HG02973 (cell line): ENCODE results near the gene KIRREL3.
"Not testable (repeated sequence)": the region's sequence is repeated elsewhere in the genome, so short reads cannot be mapped to it uniquely, and the experiment has no call there.

Experiments used
- ATAC-seq: cut with Tn5 transposase; IDR thresholded peaks from one replicate; pipeline ENCODE4 v1.9.1; 2021; ENCODE audit warnings: moderate library complexity; ENCODE audit not compliant: unreplicated experiment

Gene KIRREL3

GRCh38 chr11:126398296-126398695 lies 602.3 kb downstream of the KIRREL3 start:
- no peak for ATAC-seq

GRCh38 chr11:126396965-126397364 lies 603.6 kb downstream of the KIRREL3 start:
- no peak for ATAC-seq

- ATAC-seq = not testable (repeated sequence)
Measured at GRCh38 chr11:126396266-126396665, 604.3 kb downstream of the KIRREL3 start.

GRCh38 chr11:126395784-126396183 lies 604.8 kb downstream of the KIRREL3 start:
- ATAC-seq = not testable (repeated sequence)

- ATAC-seq = not testable (repeated sequence)
Measured at GRCh38 chr11:126394634-126395072, 605.9 kb downstream of the KIRREL3 start.

GRCh38 chr11:126394036-126394435 lies 606.5 kb downstream of the KIRREL3 start:
- ATAC-seq = no peak

GRCh38 chr11:126393143-126393542 lies 607.4 kb downstream of the KIRREL3 start:
- no peak for ATAC-seq

- peak; percentile 14 for ATAC-seq
Measured at GRCh38 chr11:126392633-126393013, 607.9 kb downstream of the KIRREL3 start.

- ATAC-seq = peak; percentile 52
Measured at GRCh38 chr11:126391970-126392632, 608.5 kb downstream of the KIRREL3 start.

- no peak for ATAC-seq
Measured at GRCh38 chr11:126391286-126391954, 609.1 kb downstream of the KIRREL3 start.

- ATAC-seq = no peak
Measured at GRCh38 chr11:126390272-126390867, 610.2 kb downstream of the KIRREL3 start.

- ATAC-seq = no peak
Measured at GRCh38 chr11:126387857-126388256, 612.7 kb downstream of the KIRREL3 start.

- ATAC-seq = not testable (repeated sequence)
Measured at GRCh38 chr11:126386729-126387071, 613.9 kb downstream of the KIRREL3 start.

- ATAC-seq = no peak
Measured at GRCh38 chr11:126385991-126386728, 614.4 kb downstream of the KIRREL3 start.

- ATAC-seq = no peak
Measured at GRCh38 chr11:126384449-126385070, 616.0 kb downstream of the KIRREL3 start.

GRCh38 chr11:126383339-126384335 lies 616.9 kb downstream of the KIRREL3 start:
- no peak for ATAC-seq

GRCh38 chr11:126382641-126383040 lies 617.9 kb downstream of the KIRREL3 start:
- not testable (repeated sequence) for ATAC-seq

GRCh38 chr11:126381960-126382359 lies 618.6 kb downstream of the KIRREL3 start:
- ATAC-seq = not testable (repeated sequence)

GRCh38 chr11:126380909-126381308 lies 619.7 kb downstream of the KIRREL3 start:
- ATAC-seq = no peak

GRCh38 chr11:126378763-126379162 lies 621.8 kb downstream of the KIRREL3 start:
- no peak for ATAC-seq
